Measurements from ENCODE around the gene FGF23. TPM values are rescaled to one million over a fixed set of nuclear protein-coding genes. Genes with fewer than 3 reads are reported as not detected.

Gene FGF23
- total RNA-seq, 2 experiments from 2014 or later: not detected

- Histone ChIP-seq H3K9me3 (ENCODE audit: control insufficient read depth in 1 of 2, insufficient read depth in 1 of 2, low read length in 2 of 2) (no peaks in the 10 kb centered on the region), H3K4me3 (ENCODE audit: low read length) (no peak overlapping the region), H3K36me3 (ENCODE audit: insufficient read depth, low read length) (no peaks in the 10 kb centered on the region), H3K27me3 (ENCODE audit: control insufficient read depth in 1 of 2, insufficient read depth in 2 of 2, low read length in 2 of 2) (no peaks in the 10 kb centered on the region), H3K27ac (ENCODE audit: low read depth in 1 of 2, low read length in 2 of 2) (no peak overlapping the region), H3K4me1 (ENCODE audit: insufficient read depth, low read length) (no peaks in the 10 kb centered on the region)
- H3K9me3 Mint-ChIP-seq: no peaks in the 10 kb centered on the region
- no peaks in the 10 kb centered on the region for H3K36me3 Mint-ChIP-seq (ENCODE audit: low read depth)
- no peak overlapping the region for H3K4me3 Mint-ChIP-seq
- DNase-seq (no peak), ATAC-seq (ENCODE audit: poor library complexity) (no peak)
- H3K27ac Mint-ChIP-seq: no peak overlapping the region
- ChIA-PET POLR2A (no interaction called here), CTCF (no interaction called here)
- H3K4me1 Mint-ChIP-seq (ENCODE audit: low read depth): no peaks in the 10 kb centered on the region
- peaks cover 4% of the 10 kb centered on the region for H3K27me3 Mint-ChIP-seq
- intact Hi-C loops (cut with DNase I, micrococcal nuclease): no loop called here
- no peak for TF ChIP-seq CTCF (IDR thresholded peaks at IDR 0.05)
Observed at GRCh38 chr12:4422985-4423384, 43.5 kb upstream of the FGF23 start.

GRCh38 chr12:4421590-4422031 is 42.1 kb upstream of the FGF23 start:
- CTCF ChIA-PET: interaction anchor here (1.0 to 1.4 kb wide), 4 partner anchors 15 to 117 kb away, joined by 3 to 4 read pairs (median 3); a partner anchor contains a TSS

GRCh38 chr12:4420138-4420670 is 40.7 kb upstream of the FGF23 start:
- no peak for TF ChIP-seq CTCF (IDR thresholded peaks at IDR 0.05)
- Mint-ChIP-seq H3K27ac (no peak overlapping the region), H3K4me1 (ENCODE audit: low read depth) (peaks cover 5% of the 10 kb centered on the region), H3K36me3 (ENCODE audit: low read depth) (no peaks in the 10 kb centered on the region), H3K9me3 (no peaks in the 10 kb centered on the region), H3K27me3 (peaks cover 19% of the 10 kb centered on the region), H3K4me3 (no peak overlapping the region)
- Histone ChIP-seq H3K4me1 (ENCODE audit: insufficient read depth, low read length) (peaks cover 2% of the 10 kb centered on the region), H3K27ac (ENCODE audit: low read depth in 1 of 2, low read length in 2 of 2) (no peak overlapping the region), H3K4me3 (ENCODE audit: low read length) (no peak overlapping the region), H3K9me3 (ENCODE audit: control insufficient read depth in 1 of 2, insufficient read depth in 1 of 2, low read length in 2 of 2) (no peaks in the 10 kb centered on the region), H3K36me3 (ENCODE audit: insufficient read depth, low read length) (no peaks in the 10 kb centered on the region), H3K27me3 (ENCODE audit: control insufficient read depth in 1 of 2, insufficient read depth in 2 of 2, low read length in 2 of 2) (peaks cover 3 to 5% of the 10 kb centered on the region in 2 experiments)
- no peak for ATAC-seq (ENCODE audit: poor library complexity)
- no peak for DNase-seq
- intact Hi-C loops (cut with DNase I, micrococcal nuclease): no loop called here
- ChIA-PET CTCF (interaction anchor here (1.4 kb wide), 1 partner anchor 106 kb away, joined by 3 read pairs; no protein-coding TSS in a partner anchor), POLR2A (interaction anchor here (1.2 kb wide), 1 partner anchor 107 kb away, joined by 4 read pairs; no protein-coding TSS in a partner anchor)

More at GRCh38 chr12:4421590-4422031, 42.1 kb upstream of the FGF23 start:
- peak; percentile 92 for TF ChIP-seq CTCF (IDR thresholded peaks at IDR 0.05)
- DNase-seq (peak in 5 of 14 experiments; percentile 5 to 70 (median 49)), ATAC-seq (ENCODE audit: poor library complexity) (no peak)
- peaks cover 8% of the 10 kb centered on the region for H3K27me3 Mint-ChIP-seq
- Histone ChIP-seq H3K4me1 (ENCODE audit: insufficient read depth, low read length) (no peaks in the 10 kb centered on the region), H3K4me3 (ENCODE audit: low read length) (no peak overlapping the region), H3K9me3 (ENCODE audit: control insufficient read depth in 1 of 2, insufficient read depth in 1 of 2, low read length in 2 of 2) (no peaks in the 10 kb centered on the region), H3K27me3 (ENCODE audit: control insufficient read depth in 1 of 2, insufficient read depth in 2 of 2, low read length in 2 of 2) (peaks cover 0 to 3% of the 10 kb centered on the region in 2 experiments), H3K27ac (ENCODE audit: low read depth in 1 of 2, low read length in 2 of 2) (no peak overlapping the region), H3K36me3 (ENCODE audit: insufficient read depth, low read length) (no peaks in the 10 kb centered on the region)
- intact Hi-C loops (cut with DNase I, micrococcal nuclease): loop anchor here (1.0 kb wide), 2 partner anchors 105 to 106 kb away; no protein-coding TSS in a partner anchor
- no peak overlapping the region for H3K4me3 Mint-ChIP-seq
- no peaks in the 10 kb centered on the region for H3K4me1 Mint-ChIP-seq (ENCODE audit: low read depth)
- H3K9me3 Mint-ChIP-seq: no peaks in the 10 kb centered on the region
- no peak overlapping the region for H3K27ac Mint-ChIP-seq
- POLR2A ChIA-PET: no interaction called here
- no peaks in the 10 kb centered on the region for H3K36me3 Mint-ChIP-seq (ENCODE audit: low read depth)

All from CD4-positive, alpha-beta T cell (primary cell).